Suprapubic skin (tissue), 4 donors: ENCODE data around the gene IRF2BP2.

Experiments used
- EP300 ChIP-seq: sonication (generic); formaldehyde crosslinking; IDR thresholded peaks from one replicate; pipeline ENCODE4 v1.6.1; 2017; ENCODE audit warnings: antibody characterized with exemption
- POLR2A ChIP-seq, 2 donors: fragments of 450-650 bp; IDR thresholded peaks; one replicate each; pipeline ENCODE4 v1.6.1; 2017; ENCODE audit warnings: antibody characterized with exemption in 2 of 2, mild to moderate bottlenecking in 2 of 2, moderate library complexity in 2 of 2
- POLR2AphosphoS5 ChIP-seq, 3 donors: sonication (generic); formaldehyde crosslinking; IDR thresholded peaks; one replicate each; pipeline ENCODE4 v1.6.1; 2017; ENCODE audit warnings: antibody characterized with exemption in 3 of 3
- TF ChIP-seq, protein P1 (sequence below), 2 donors: fragments of 200-600 bp in 1 of 2; fragments of 450-650 bp in 1 of 2; sonication (generic) in 1 of 2; IDR thresholded peaks; one replicate each; pipeline ENCODE4 v1.5.1; 2016 to 2019; ENCODE audit warnings: antibody characterized with exemption in 2 of 2, mild to moderate bottlenecking in 1 of 2, moderate library complexity in 1 of 2

DNA sequence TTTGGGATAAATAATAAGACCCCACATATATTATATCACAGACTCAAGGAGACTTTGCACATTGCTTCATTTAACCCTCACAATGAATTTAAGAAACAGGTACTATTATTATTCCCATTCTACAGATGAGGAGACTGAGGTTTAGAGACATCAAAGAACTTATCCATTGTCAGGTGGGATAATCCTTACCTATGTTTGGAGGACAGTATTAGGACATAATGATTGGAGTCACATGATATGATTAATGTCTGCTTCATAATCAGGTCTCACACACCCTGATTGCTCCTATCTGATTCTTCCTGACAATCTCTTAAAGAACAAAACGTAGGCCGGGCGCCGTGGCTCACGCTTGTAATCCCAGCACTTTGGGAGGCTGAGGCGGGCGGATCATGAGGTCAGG lies 16.9 kb downstream of the IRF2BP2 start:
- TF ChIP-seq POLR2A (IDR thresholded peaks at IDR 0.05): no peak
- no peak for TF ChIP-seq EP300
- TF ChIP-seq, protein P1, sequence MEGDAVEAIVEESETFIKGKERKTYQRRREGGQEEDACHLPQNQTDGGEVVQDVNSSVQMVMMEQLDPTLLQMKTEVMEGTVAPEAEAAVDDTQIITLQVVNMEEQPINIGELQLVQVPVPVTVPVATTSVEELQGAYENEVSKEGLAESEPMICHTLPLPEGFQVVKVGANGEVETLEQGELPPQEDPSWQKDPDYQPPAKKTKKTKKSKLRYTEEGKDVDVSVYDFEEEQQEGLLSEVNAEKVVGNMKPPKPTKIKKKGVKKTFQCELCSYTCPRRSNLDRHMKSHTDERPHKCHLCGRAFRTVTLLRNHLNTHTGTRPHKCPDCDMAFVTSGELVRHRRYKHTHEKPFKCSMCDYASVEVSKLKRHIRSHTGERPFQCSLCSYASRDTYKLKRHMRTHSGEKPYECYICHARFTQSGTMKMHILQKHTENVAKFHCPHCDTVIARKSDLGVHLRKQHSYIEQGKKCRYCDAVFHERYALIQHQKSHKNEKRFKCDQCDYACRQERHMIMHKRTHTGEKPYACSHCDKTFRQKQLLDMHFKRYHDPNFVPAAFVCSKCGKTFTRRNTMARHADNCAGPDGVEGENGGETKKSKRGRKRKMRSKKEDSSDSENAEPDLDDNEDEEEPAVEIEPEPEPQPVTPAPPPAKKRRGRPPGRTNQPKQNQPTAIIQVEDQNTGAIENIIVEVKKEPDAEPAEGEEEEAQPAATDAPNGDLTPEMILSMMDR (IDR thresholded peaks at IDR 0.05): no peak
- TF ChIP-seq POLR2AphosphoS5 (IDR thresholded peaks at IDR 0.05): no peak
